HG03159 (cell line): ENCODE results near the gene SGF29.
"Not testable (repeated sequence)": the region's sequence is repeated elsewhere in the genome, so short reads cannot be mapped to it uniquely, and the experiment has no call there.

Source experiments
- ATAC-seq: cut with Tn5 transposase; IDR thresholded peaks from one replicate; pipeline ENCODE4 v1.9.1; 2021; ENCODE audit warnings: mild to moderate bottlenecking, moderate library complexity; ENCODE audit not compliant: unreplicated experiment

SGF29 gene

GRCh38 chr16:28563218-28563617, 9.5 kb downstream of the SGF29 start:
- no peak for ATAC-seq

GRCh38 chr16:28566233-28566925, 12.7 kb downstream of the SGF29 start:
- ATAC-seq = not testable (repeated sequence)

- ATAC-seq = no peak
Observed at GRCh38 chr16:28567292-28567691, 13.6 kb downstream of the SGF29 start.

- ATAC-seq = no peak
Observed at GRCh38 chr16:28569021-28569420, 15.3 kb downstream of the SGF29 start.

DNA sequence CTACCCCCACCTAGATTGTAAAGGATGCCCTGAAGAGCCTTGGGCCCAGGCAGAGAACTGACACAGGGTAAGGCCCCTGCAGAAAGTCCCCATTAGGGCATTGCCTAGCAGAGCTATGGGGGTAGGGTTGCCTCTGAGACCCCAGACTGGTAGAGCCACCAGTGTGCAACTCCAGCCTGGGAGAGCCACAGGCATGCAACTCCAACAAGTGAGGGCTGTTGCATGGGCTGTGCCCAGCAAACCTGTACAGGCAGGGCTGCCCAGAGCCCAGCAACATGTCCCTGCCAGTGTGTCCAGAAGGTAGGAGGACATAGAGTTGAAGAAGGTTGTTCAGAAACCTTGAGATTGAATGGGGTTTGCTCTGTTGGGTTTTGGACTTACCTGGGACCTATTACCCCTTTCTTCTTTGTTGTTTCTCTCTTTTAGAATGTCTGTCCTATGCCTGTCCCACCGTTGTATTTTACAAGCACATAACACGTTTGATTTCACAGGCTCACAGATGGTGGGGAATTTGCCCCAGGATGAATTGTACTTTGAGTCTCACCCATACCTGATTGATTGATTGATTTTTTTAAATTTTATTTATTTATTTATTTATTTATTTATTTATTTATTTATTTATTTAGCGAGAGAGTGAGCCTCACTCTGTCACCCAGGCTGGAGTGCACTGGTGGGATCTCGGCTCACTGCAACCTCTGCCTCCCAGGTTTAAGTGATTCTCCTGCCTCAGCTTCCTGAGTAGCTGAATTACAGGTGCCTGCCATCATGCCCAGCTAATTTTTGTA, 16.4 kb downstream of the SGF29 start:
- no peak for ATAC-seq

DNA sequence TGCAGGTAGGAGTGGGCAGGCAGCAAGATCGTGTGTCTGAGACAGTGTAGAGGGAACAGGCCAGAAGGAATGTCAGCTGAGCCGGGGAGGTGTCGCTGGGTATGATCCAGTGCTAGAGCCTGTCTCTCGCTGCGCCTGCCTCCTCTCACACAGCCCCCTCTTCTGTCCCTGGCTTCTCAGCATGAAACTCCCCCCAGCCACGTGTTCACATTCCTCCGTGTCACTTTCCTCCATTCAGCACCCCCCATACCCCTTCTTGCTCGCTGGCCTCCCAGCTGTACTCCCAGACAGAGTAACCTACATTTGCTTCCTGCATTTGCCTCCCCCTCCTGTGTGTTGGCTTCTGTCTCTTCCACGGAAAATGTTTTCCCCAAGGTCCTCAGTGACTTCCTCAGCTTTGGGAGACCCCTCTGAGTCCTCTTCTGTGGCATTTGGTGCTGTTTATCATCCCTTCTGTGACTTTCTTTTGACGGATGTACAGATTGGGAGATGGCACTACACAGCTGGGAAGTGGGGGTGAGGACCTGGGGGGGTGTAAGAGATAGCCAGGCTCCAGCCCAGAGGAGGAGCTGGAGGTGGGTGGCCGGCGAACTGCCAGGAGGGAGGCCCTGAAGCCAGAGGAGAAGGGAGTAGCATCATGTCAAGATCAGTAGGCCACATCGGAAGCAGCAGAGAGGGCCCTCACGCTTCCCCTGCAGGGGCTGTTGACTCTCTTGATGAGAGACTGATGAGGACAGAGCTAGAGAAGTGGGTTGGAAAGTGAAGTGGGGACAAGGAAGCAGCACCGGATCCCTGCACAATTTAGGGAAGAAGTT, 19.2 kb downstream of the SGF29 start:
- no peak for ATAC-seq

DNA sequence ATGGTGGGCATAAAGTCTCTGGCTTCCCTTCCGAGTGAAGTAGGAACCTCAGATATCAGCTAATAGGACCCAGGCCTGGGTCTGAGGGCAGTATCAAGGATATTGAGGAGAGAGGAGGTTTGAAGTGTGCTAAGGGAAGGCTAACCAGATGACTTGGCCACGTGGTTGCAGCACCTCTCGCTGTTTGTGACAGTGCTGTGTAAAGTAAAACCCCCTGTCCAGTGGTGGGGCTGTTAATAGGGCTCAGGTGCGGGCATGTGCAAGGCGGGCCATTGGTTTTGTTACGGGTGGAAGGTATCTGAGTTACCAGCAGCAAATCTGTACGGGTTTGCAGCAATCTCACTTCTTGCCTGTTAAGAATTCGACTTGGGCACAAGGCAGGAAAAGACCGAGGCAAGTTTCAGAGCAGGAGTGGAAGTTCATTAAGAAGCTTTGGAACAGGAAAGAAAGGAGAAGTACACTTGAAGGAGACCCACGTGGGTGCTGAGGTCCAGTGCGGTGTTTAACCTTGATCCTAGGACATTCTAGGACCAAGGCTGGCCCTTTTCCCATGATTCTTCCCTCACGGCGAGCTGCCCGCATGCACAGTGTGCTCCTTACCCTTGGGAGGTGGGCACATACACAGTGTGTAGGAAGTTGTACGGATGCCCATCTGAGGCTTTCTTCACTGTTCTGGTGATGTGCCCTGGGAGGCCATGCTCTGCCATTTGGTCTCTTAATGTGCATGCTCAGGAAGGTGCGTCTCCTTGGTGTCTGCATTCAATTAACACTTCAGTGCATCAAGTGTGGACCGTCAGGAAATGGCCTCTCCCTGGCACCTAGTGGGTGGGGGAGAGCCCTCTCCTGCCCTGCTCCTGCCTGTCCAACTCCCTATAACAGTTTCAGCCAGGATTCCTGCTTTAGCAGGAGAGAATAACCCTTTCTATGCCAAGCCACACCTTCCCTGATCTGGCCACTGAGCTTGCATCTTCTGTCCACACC, 20.3 kb downstream of the SGF29 start:
- ATAC-seq = no peak

- no peak for ATAC-seq
Observed at GRCh38 chr16:28574925-28575324, 21.2 kb downstream of the SGF29 start.

GRCh38 chr16:28575446-28576109, 21.9 kb downstream of the SGF29 start:
- ATAC-seq = no peak

DNA sequence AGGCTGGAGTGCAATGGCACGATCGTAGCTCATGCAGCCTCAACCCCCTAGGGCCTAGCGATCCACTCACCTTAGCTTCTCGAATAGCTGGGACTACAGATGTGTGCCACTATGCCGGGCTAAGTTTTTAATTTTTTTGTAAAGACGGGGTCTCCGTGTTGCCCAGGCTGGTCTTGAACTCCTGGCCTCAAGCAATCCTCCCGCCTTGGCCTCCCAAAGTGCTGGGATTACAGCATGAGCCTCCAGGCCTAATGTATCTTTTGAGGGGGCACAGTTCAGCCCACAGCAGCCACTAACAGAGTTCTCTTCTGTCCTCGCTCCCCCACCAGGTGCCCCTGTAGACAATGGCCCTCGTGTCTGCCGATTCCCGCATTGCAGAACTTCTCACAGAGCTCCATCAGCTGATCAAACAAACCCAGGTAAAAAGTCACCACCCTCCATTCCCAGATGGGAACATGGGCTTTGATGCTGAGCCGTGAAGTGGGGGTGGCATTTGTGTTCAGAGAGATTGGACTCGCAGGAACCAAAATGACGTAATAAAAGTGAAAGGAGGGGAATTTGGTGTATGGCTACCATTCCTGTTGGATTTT, 27.1 kb downstream of the SGF29 start:
- ATAC-seq = no peak

GRCh38 chr16:28585674-28586073, 32.0 kb downstream of the SGF29 start:
- ATAC-seq = no peak

- ATAC-seq = no peak
Observed at GRCh38 chr16:28586466-28586865, 32.7 kb downstream of the SGF29 start.

DNA sequence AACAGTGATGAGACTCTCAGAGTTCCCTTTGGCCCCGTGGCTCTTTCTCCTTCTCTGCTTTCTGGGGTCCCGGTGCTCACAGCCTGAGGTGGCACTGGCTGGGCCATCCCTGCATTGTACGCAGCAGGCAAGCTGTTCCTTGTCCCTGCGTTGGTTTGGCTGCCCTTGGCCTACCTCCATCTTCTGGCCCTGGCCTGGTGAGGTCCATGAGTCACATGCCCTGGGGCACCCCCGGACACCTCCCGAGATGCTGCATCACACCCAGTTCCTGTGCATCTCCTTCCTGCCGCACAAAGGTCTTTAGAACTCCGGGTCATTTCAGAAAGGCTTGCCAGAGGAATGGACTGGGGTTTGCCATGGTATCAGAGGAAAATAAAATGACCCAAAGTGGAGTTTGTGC, 33.7 kb downstream of the SGF29 start:
- ATAC-seq = no peak

GRCh38 chr16:28589069-28589468, 35.3 kb downstream of the SGF29 start:
- no peak for ATAC-seq

DNA sequence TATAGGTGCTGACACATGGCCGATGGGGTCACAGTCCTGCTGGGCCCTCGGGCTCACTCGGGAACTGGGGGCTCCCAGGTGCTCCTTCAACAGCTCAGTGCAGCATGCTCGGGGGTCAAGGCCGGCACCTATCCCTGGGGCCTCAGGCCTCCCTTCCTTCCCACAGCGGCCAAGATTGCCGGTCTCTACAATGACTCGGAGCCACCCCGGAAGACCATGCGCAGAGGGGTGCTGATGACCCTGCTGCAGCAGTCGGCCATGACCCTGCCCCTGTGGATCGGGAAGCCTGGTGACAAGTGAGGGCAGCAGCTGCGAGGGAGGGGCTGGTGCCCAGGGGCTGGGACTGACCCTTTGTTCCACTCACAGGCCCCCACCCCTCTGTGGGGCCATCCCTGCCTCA, 36.2 kb downstream of the SGF29 start:
- ATAC-seq = no peak

- ATAC-seq = no peak
Observed at GRCh38 chr16:28590384-28591340, 36.9 kb downstream of the SGF29 start.

- no peak for ATAC-seq
Observed at GRCh38 chr16:28591355-28591754, 37.6 kb downstream of the SGF29 start.

DNA sequence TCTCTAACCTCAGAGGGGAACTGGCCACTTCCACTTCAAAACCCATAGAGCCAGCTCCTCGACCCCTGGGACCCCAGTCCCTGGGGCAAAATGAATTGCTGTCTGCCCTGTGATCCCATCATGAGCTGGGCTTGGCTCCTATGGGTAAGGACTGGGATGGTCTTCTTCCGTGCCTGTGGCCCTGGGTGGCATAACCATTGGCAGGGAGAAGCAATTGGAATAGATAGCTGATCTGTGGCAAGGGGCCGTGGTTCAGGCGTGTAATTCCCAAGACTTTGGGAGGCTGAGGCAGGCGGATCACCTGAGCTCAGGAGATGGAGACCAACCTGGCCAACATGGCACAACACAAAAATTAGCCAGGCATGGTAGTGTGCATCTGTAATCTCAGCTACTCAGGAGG, 38.8 kb downstream of the SGF29 start:
- ATAC-seq = no peak
